CD14-positive monocyte (primary cell): ENCODE results near the gene CRYBG3. TPM values are rescaled to one million over a fixed set of nuclear protein-coding genes. Genes with fewer than 3 reads are reported as not detected.
A peak's percentile ranks its signal among the peaks of the same experiment; 100 is the strongest.

Experiments
- DNase-seq, 3 donors: peaks; one replicate each; pipeline ENCODE4 v3.0.0-alpha.2; 2011 to 2022
- H2AFZ ChIP-seq: 2 replicates; pipeline ENCODE4 v1.6.0; 2012; ENCODE audit warnings: mild to moderate bottlenecking, low read depth, low read length, inconsistent platforms; ENCODE audit not compliant: insufficient read depth, poor library complexity, severe bottlenecking
- H3K27ac ChIP-seq, 2 donors: 1 replicate in 1 of 2; 2 replicates in 1 of 2; pipeline ENCODE4 v1.5.1; 2012 to 2013; ENCODE audit warnings: low read length in 2 of 2, control low read depth in 1 of 2, inconsistent platforms in 1 of 2, low read depth in 1 of 2, mild to moderate bottlenecking in 1 of 2
- H3K27me3 ChIP-seq, 2 donors: one replicate each; pipeline versions ENCODE4 v1.6.0 to v1.6.1; 2011 to 2013; ENCODE audit warnings: low read length in 2 of 2; ENCODE audit not compliant: control insufficient read depth in 2 of 2, insufficient read depth in 2 of 2
- H3K36me3 ChIP-seq, 2 donors: replicated peaks in 1 of 2; 1 replicate in 1 of 2; 2 replicates in 1 of 2; pipeline versions ENCODE4 v1.5.1 to v1.6.1; 2012 to 2013; ENCODE audit warnings: low read length in 2 of 2, control low read depth in 1 of 2, inconsistent platforms in 1 of 2, mild to moderate bottlenecking in 1 of 2; ENCODE audit not compliant: insufficient read depth in 2 of 2, control insufficient read depth in 1 of 2
- H3K4me1 ChIP-seq, 2 donors: 1 replicate in 1 of 2; 2 replicates in 1 of 2; pipeline versions ENCODE4 v1.5.1 to v1.6.1; 2012 to 2013; ENCODE audit warnings: low read length in 2 of 2, control low read depth in 1 of 2, inconsistent platforms in 1 of 2, mild to moderate bottlenecking in 1 of 2, moderate library complexity in 1 of 2; ENCODE audit not compliant: insufficient read depth in 2 of 2, control insufficient read depth in 1 of 2
- H3K4me2 ChIP-seq: replicated peaks from 2 replicates; pipeline ENCODE3; 2012; ENCODE audit warnings: low read length, moderate library complexity, mild to moderate bottlenecking; ENCODE audit not compliant: poor library complexity, severe bottlenecking; ENCODE audit errors: extremely low read depth
- H3K4me3 ChIP-seq, 3 experiments: fragments of 200-600 bp in 1 of 3; sonication (generic) in 1 of 3; replicated peaks in 1 of 3; 1 replicate in 2 of 3; 2 replicates in 1 of 3; pipeline ENCODE4 v1.5.1; 2011 to 2013; ENCODE audit warnings: low read length in 3 of 3, mild to moderate bottlenecking in 3 of 3, control low read depth in 2 of 3, low read depth in 2 of 3, inconsistent platforms in 1 of 3, moderate library complexity in 1 of 3
- H3K79me2 ChIP-seq: 2 replicates; pipeline ENCODE4 v1.6.0; 2012; ENCODE audit warnings: mild to moderate bottlenecking, control low read depth, inconsistent platforms, low read length, moderate library complexity; ENCODE audit not compliant: insufficient read depth
- H3K9ac ChIP-seq: 2 replicates; pipeline ENCODE4 v1.6.0; 2017; ENCODE audit warnings: low read length, mild to moderate bottlenecking; ENCODE audit not compliant: insufficient read depth, poor library complexity, severe bottlenecking
- H3K9me3 ChIP-seq, 2 donors: replicated peaks in 1 of 2; 1 replicate in 1 of 2; 2 replicates in 1 of 2; pipeline versions ENCODE4 v1.5.1 to v1.6.1; 2012 to 2013; ENCODE audit warnings: low read length in 2 of 2, control low read depth in 1 of 2; ENCODE audit not compliant: control insufficient read depth in 1 of 2, insufficient read depth in 1 of 2
- H4K20me1 ChIP-seq: 2 replicates; pipeline ENCODE4 v1.6.0; 2012; ENCODE audit warnings: mild to moderate bottlenecking, low read length, control low read depth, moderate library complexity; ENCODE audit not compliant: insufficient read depth
- H3K27ac Mint-ChIP-seq, 7 donors: one replicate each; pipeline ENCODE4 v1.8.0; 2020; ENCODE audit warnings: mild to moderate bottlenecking in 7 of 7, mixed read lengths in 7 of 7, moderate library complexity in 6 of 7, inconsistent platforms in 2 of 7
- H3K27me3 Mint-ChIP-seq, 3 donors: one replicate each; pipeline ENCODE4 v1.8.0; 2021 to 2022; ENCODE audit warnings: low read depth in 3 of 3, mild to moderate bottlenecking in 3 of 3, mixed read lengths in 3 of 3, moderate library complexity in 3 of 3, inconsistent platforms in 1 of 3
- H3K36me3 Mint-ChIP-seq, 2 donors: one replicate each; pipeline ENCODE4 v1.8.0; 2020; ENCODE audit warnings: mixed read lengths in 2 of 2, inconsistent platforms in 1 of 2, mild to moderate bottlenecking in 1 of 2
- H3K4me1 Mint-ChIP-seq: one replicate; pipeline ENCODE4 v1.8.0; 2020; ENCODE audit warnings: mild to moderate bottlenecking, mixed read lengths
- H3K4me3 Mint-ChIP-seq, 2 donors: one replicate each; pipeline ENCODE4 v1.8.0; 2020; ENCODE audit warnings: mild to moderate bottlenecking in 2 of 2, mixed read lengths in 2 of 2, moderate library complexity in 1 of 2
- H3K9me3 Mint-ChIP-seq, 7 donors: one replicate each; pipeline ENCODE4 v1.8.0; 2020 to 2022; ENCODE audit warnings: mixed read lengths in 7 of 7, mild to moderate bottlenecking in 6 of 7, moderate library complexity in 6 of 7, inconsistent platforms in 2 of 7
- WGBS: methylation state at CpG from one replicate; pipeline ENCODE4 v1.1.5; 2013; ENCODE audit warnings: missing lambda C conversion rate; ENCODE audit not compliant: insufficient coverage; 5-methylcytosine and 5-hydroxymethylcytosine counted together
- intact Hi-C, 2 donors: fragments of 100-400 bp; cut with micrococcal nuclease; formaldehyde crosslinking; loops; one replicate each; pipeline versions ENCODE4 v1.15.0 to v1.15.1; 2023
- polyA plus RNA-seq, 3 donors: library from polyadenylated mRNA; depleted of rRNA in 1 of 3; unstranded in 2 of 3; stranded (reverse) in 1 of 3; fragments of 300-500 nt in 2 of 3; fragments of >200 nt in 1 of 3; fragmentation: Illumina TruSeq in 2 of 3; gene quantifications; 1 replicate in 2 of 3; 2 replicates in 1 of 3; pipeline ENCODE4 v1.2.3, GENCODE V29; 2012 to 2021
- TF ChIP-seq, protein P1 (sequence below): fragments of 200-600 bp; IDR thresholded peaks from one replicate; pipeline ENCODE4 v1.8.0; 2022; ENCODE audit warnings: antibody characterized with exemption, mild to moderate bottlenecking

Gene CRYBG3
- polyA plus RNA-seq, 3 donors, result 2.3 to 6.8 (median 5.3) TPM

- H3K9me3 ChIP-seq, result no peaks in the 10 kb centered on the region
- no peaks in the 10 kb centered on the region for H3K27me3 ChIP-seq
- H3K9ac ChIP-seq, result no peak overlapping the region
- peaks cover 52% of the 10 kb centered on the region for H3K79me2 ChIP-seq
- H3K4me3 Mint-ChIP-seq, result no peak overlapping the region
- peaks cover 82% of the 10 kb centered on the region for H4K20me1 ChIP-seq
- peaks cover 10 to 12% of the 10 kb centered on the region in 2 donors for H3K4me1 ChIP-seq
- no peak overlapping the region for H3K4me3 ChIP-seq
- H3K27ac Mint-ChIP-seq, result peak overlapping the region in 1 of 7 donors; percentile 62
- no peak for DNase-seq
- intact Hi-C loops, result no loop called here
- peaks cover 0 to 6% (median 2%) of the 10 kb centered on the region in 7 donors for H3K9me3 Mint-ChIP-seq
- H3K36me3 ChIP-seq, result no peaks in the 10 kb centered on the region
- H3K27me3 Mint-ChIP-seq, result peaks cover 0 to 1% (median 0%) of the 10 kb centered on the region in 3 donors
- WGBS, result 100% methylated on average over 1 of the region's 2 CpGs
- peaks cover 35% of the 10 kb centered on the region for H3K4me1 Mint-ChIP-seq
- H2AFZ ChIP-seq, result no peak overlapping the region
- no peak overlapping the region for H3K4me2 ChIP-seq
- TF ChIP-seq, protein P1, sequence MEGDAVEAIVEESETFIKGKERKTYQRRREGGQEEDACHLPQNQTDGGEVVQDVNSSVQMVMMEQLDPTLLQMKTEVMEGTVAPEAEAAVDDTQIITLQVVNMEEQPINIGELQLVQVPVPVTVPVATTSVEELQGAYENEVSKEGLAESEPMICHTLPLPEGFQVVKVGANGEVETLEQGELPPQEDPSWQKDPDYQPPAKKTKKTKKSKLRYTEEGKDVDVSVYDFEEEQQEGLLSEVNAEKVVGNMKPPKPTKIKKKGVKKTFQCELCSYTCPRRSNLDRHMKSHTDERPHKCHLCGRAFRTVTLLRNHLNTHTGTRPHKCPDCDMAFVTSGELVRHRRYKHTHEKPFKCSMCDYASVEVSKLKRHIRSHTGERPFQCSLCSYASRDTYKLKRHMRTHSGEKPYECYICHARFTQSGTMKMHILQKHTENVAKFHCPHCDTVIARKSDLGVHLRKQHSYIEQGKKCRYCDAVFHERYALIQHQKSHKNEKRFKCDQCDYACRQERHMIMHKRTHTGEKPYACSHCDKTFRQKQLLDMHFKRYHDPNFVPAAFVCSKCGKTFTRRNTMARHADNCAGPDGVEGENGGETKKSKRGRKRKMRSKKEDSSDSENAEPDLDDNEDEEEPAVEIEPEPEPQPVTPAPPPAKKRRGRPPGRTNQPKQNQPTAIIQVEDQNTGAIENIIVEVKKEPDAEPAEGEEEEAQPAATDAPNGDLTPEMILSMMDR, result no peak
- H3K27ac ChIP-seq, result no peak overlapping the region
- H3K36me3 Mint-ChIP-seq, result peaks cover 14 to 21% of the 10 kb centered on the region in 2 donors
Observed at GRCh38 chr3:97827741-97828471, 6.1 kb downstream of the CRYBG3 start.

GRCh38 chr3:97829198-97829597, 7.4 kb downstream of the CRYBG3 start:
- no peak overlapping the region for H3K9ac ChIP-seq
- H3K4me2 ChIP-seq, result no peak overlapping the region
- WGBS, result no CpG with 5 or more reads among the region's 2 CpGs
- no peaks in the 10 kb centered on the region for H3K27me3 ChIP-seq
- peaks cover 80% of the 10 kb centered on the region for H4K20me1 ChIP-seq
- H3K9me3 Mint-ChIP-seq, result peaks cover 0 to 6% (median 2%) of the 10 kb centered on the region in 7 donors
- no peaks in the 10 kb centered on the region for H3K36me3 ChIP-seq
- H3K4me3 ChIP-seq, result no peak overlapping the region
- no peak overlapping the region for H2AFZ ChIP-seq
- peaks cover 45% of the 10 kb centered on the region for H3K79me2 ChIP-seq
- no peak overlapping the region for H3K27ac Mint-ChIP-seq
- H3K27ac ChIP-seq, result no peak overlapping the region
- H3K4me3 Mint-ChIP-seq, result no peak overlapping the region
- H3K27me3 Mint-ChIP-seq, result no peaks in the 10 kb centered on the region
- intact Hi-C loops, result no loop called here
- peaks cover 14 to 21% of the 10 kb centered on the region in 2 donors for H3K36me3 Mint-ChIP-seq
- H3K4me1 Mint-ChIP-seq, result peaks cover 22% of the 10 kb centered on the region
- DNase-seq, result no peak
- TF ChIP-seq, protein P1, result no peak
- no peaks in the 10 kb centered on the region for H3K9me3 ChIP-seq
- H3K4me1 ChIP-seq, result no peaks in the 10 kb centered on the region
